GM12878 (cell line): ENCODE measurements around the gene NAA10.

ENCODE experiments used
- BRCA1 ChIP-seq: IDR thresholded peaks from 2 replicates; pipeline ENCODE4 v1.6.1; 2011; ENCODE audit warnings: low read depth, low read length, improper control_type of control experiment
- CREM ChIP-seq: IDR thresholded peaks from 2 replicates; pipeline ENCODE4 v1.6.1; 2014; ENCODE audit warnings: antibody characterized with exemption, low read depth
- CTCF ChIP-seq, 3 experiments: IDR thresholded peaks in 2 of 3; conservative IDR thresholded peaks in 1 of 3; 2 replicates each; pipeline ENCODE4 v1.5.1; 2011; ENCODE audit warnings: low read depth in 3 of 3, low read length in 3 of 3, mild to moderate bottlenecking in 3 of 3, control low read depth in 2 of 3, moderate library complexity in 2 of 3, inconsistent platforms in 1 of 3, mixed read lengths in 1 of 3; ENCODE audit not compliant: control insufficient read depth in 2 of 3, insufficient read depth in 1 of 3; ENCODE audit errors: extremely low read depth in 1 of 3
- EP300 ChIP-seq, 2 experiments: fragments of 150-350 bp in 1 of 2; IDR thresholded peaks; 2 replicates each; pipeline ENCODE4 v1.6.1; 2011 to 2012; ENCODE audit warnings: low read depth in 2 of 2, low read length in 2 of 2, borderline replicate concordance in 1 of 2, improper control_type of control experiment in 1 of 2, inconsistent platforms in 1 of 2; ENCODE audit not compliant: control insufficient read depth in 1 of 2
- FOS ChIP-seq: IDR thresholded peaks from 3 replicates; pipeline ENCODE4 v1.6.1; 2011; ENCODE audit warnings: borderline replicate concordance; ENCODE audit not compliant: insufficient read length; ENCODE audit errors: extremely low read depth
- JUNB ChIP-seq: IDR thresholded peaks from 2 replicates; pipeline ENCODE4 v1.6.1; 2016; ENCODE audit warnings: antibody characterized with exemption, mild to moderate bottlenecking
- MEF2A ChIP-seq: IDR thresholded peaks from 2 replicates; pipeline ENCODE4 v1.6.1; 2011; ENCODE audit warnings: low read depth, mild to moderate bottlenecking, low read length, moderate library complexity; ENCODE audit not compliant: insufficient read depth
- MXI1 ChIP-seq: fragments of 150-350 bp; IDR thresholded peaks from 2 replicates; pipeline ENCODE4 v1.6.1; 2011; ENCODE audit warnings: low read depth, mild to moderate bottlenecking, inconsistent platforms, low read length, improper control_type of control experiment
- RBBP5 ChIP-seq: fragments of 200-600 bp; sonication (generic); conservative IDR thresholded peaks from 2 replicates; pipeline ENCODE4 v1.6.1; 2016
- ZBTB33 ChIP-seq: fragments of 450-650 bp; IDR thresholded peaks from 2 replicates; pipeline ENCODE4 v1.6.1; 2017; ENCODE audit warnings: mild to moderate bottlenecking
- ZBTB40 ChIP-seq: fragments of 450-650 bp; IDR thresholded peaks from 2 replicates; pipeline ENCODE4 v1.6.1; 2016; ENCODE audit warnings: mild to moderate bottlenecking, moderate library complexity, borderline replicate concordance

- no peak for TF ChIP-seq JUNB
- TF ChIP-seq CREM, result no peak
- TF ChIP-seq BRCA1, result no peak
- TF ChIP-seq ZBTB40, result no peak
- TF ChIP-seq MXI1, result no peak
- TF ChIP-seq EP300 (IDR thresholded peaks at IDR 0.05; ENCODE audit: borderline replicate concordance in 1 of 2, control insufficient read depth in 1 of 2, low read depth in 2 of 2, low read length in 2 of 2), result no peak
- TF ChIP-seq RBBP5, result no peak
- no peak for TF ChIP-seq CTCF (IDR thresholded peaks at IDR 0.05 in 2 of 3, conservative IDR thresholded peaks at IDR 0.05 in 1 of 3; ENCODE audit: control insufficient read depth in 2 of 3, extremely low read depth in 1 of 3, insufficient read depth in 1 of 3, low read depth in 3 of 3, low read length in 3 of 3)
- no peak for TF ChIP-seq ZBTB33
- TF ChIP-seq FOS, result no peak
- TF ChIP-seq MEF2A, result no peak
These were observed 34.5 kb upstream of the NAA10 start for GRCh38 chrX:153969125-153969903.
